Cardiac fibroblast (primary cell): ENCODE measurements around the gene CXCL1.
"Not testable (repeated sequence)": the region's sequence is repeated elsewhere in the genome, so short reads cannot be mapped to it uniquely, and the experiment has no call there.

ENCODE experiments used
- DNase-seq, 2 donors: peaks; one replicate each; pipeline versions ENCODE4 v3.0.0 to v3.0.0-alpha.2; 2010; ENCODE audit warnings: low read depth in 2 of 2
- H3K4me3 ChIP-seq, 2 donors: replicated peaks in 1 of 2; 1 replicate in 1 of 2; 2 replicates in 1 of 2; pipeline ENCODE4 v1.5.1; 2011; ENCODE audit warnings: low read depth in 2 of 2, low read length in 2 of 2, mild to moderate bottlenecking in 2 of 2, moderate library complexity in 1 of 2
- TF ChIP-seq, protein P1 (sequence below): IDR thresholded peaks from one replicate; pipeline ENCODE4 v1.5.1; 2011; ENCODE audit warnings: low read depth, mild to moderate bottlenecking, low read length, inconsistent platforms

The CXCL1 gene

DNA sequence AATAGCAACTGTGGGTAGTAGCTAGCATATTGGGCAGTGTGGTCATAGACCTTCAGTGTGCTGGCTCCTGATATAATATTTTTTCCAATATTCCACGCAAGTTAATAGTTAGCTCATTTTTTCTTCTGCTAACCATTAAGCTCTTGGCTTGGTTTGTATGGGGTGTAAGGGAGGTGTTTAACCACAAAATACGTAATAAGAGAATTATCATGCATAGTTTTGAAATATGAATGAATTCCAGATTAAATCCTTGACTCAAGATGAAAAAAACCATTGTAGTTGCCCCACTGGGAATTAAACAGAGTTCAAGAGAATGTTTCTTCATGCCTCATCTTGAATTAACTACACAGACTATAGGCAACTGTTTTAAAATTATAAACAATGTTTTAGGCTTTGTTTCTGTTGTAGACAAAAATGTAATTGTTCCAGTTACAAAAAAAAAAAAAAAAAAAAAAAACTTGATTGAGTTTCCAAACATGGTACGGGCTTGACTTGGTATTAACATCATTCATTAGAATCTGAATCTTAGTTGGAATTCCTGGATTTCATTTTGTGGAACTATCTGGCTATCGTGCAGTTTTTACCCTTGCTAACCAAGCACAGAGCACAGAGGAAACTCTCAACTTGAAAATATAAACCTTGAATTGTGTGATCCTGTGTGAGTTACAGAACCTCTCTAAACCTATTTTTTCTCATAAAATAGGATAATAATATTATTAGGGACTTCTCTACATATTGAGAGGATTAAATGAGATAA, 28.4 kb downstream of the CXCL1 start:
- H3K4me3 ChIP-seq: no peak overlapping the region
- TF ChIP-seq, protein P1, sequence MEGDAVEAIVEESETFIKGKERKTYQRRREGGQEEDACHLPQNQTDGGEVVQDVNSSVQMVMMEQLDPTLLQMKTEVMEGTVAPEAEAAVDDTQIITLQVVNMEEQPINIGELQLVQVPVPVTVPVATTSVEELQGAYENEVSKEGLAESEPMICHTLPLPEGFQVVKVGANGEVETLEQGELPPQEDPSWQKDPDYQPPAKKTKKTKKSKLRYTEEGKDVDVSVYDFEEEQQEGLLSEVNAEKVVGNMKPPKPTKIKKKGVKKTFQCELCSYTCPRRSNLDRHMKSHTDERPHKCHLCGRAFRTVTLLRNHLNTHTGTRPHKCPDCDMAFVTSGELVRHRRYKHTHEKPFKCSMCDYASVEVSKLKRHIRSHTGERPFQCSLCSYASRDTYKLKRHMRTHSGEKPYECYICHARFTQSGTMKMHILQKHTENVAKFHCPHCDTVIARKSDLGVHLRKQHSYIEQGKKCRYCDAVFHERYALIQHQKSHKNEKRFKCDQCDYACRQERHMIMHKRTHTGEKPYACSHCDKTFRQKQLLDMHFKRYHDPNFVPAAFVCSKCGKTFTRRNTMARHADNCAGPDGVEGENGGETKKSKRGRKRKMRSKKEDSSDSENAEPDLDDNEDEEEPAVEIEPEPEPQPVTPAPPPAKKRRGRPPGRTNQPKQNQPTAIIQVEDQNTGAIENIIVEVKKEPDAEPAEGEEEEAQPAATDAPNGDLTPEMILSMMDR: no peak
- peak; percentile 96 to 98 for DNase-seq

DNA sequence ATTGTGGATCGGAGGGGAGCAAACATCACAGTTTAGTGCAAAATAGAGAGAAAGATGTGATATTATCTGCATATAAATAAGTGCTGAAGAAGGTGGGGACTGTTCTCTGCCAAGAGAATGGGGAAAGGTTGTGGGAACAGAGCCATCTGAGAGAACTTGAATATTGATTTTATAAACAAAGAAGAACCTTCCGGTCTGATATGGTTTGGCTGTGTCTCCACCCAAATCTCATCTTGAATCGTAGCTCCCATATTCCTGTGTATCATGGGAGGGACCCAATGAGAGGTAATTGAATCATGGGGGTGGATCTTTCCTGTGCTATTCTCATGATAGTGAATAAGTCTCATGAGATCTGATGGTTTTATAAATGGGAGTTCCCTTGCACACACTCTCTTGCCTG, 30.1 kb downstream of the CXCL1 start:
- H3K4me3 ChIP-seq: not testable (repeated sequence)
- DNase-seq: peak in 1 of 2 donors; percentile 76

DNA sequence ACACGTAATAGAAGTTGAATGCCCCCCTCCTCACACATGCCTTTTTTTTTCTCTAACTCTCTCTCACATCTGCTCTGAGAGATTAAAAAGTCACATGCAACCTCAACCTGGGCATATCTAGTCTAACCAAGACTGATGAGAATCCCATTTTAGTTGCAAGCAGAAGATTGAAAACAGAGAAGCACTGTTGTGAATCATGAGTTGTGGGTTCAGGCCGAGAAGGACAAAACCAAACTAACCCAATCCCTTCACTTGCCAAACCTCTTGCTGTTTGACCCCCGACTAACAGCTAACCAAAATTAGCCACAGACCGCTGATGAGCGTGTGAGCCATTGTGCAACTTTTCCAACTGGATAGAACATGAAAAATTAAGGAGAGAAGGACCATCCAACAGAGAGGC, 31.8 kb downstream of the CXCL1 start:
- H3K4me3 ChIP-seq: no peak overlapping the region
- peak in 1 of 2 donors; percentile 55 for DNase-seq
- TF ChIP-seq, protein P1: no peak

DNA sequence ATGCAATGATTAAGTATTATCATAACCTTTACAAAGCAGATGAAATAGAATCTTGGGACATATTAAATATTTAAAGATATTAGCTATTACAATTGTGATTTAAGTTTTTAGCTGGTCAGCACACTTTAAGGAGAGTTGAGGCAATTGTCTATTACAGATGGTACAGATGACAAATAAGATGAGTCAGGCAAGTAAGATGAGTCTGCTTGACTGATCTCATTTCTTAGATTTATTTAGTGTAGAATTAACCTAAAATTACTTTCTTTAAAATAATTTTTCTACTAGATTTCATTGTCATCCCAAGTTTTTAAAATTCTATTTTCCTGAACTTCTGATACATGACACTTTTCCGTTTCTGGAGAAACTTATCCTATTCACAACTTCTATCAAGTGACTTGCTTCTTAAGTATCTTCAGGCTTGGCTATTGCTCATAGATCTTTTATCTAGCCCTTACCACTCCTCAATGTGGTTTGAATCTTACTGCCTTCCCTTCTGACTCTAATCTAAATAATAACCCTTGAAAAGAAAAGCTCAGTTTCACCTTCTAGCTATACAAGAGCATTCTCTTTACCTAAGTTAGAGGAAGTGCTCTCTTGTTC, 32.9 kb downstream of the CXCL1 start:
- peak in 1 of 2 donors; percentile 83 for DNase-seq
- TF ChIP-seq, protein P1: no peak
- H3K4me3 ChIP-seq: no peak overlapping the region

DNA sequence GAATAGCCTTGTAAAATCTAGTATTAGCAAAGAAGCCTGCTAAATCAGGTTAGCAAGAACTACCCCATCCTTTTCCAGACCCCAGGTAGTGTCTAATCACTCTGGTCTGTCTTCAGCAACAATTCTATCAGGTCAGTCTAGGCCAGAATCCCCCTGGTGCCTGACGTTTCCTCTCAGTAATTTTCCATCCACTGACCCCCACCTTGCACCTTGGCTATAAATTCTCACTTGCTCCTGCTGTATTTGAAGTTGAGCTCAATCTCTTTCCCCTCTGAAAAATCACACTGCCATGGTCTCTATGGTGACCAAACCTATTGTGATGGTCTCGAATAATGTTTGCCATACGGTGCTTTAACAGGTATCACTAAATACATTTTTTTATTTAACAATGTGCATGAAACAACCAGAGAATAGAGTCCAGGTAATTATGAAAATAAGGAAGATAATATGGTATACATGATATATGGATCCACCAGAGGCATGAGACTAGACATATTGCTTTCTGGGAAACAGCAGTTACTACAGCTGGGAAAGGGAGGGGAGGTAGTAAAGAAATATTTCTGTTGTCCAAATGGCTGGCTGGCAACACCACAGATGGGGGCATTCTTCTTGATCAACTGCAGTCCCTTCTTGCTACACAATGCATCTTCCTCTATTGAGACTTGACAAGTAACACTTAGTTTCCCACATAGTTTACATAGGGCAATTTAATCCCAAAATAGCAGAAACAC, 33.8 kb downstream of the CXCL1 start:
- TF ChIP-seq, protein P1: no peak
- no peak overlapping the region for H3K4me3 ChIP-seq
- DNase-seq: no peak

DNA sequence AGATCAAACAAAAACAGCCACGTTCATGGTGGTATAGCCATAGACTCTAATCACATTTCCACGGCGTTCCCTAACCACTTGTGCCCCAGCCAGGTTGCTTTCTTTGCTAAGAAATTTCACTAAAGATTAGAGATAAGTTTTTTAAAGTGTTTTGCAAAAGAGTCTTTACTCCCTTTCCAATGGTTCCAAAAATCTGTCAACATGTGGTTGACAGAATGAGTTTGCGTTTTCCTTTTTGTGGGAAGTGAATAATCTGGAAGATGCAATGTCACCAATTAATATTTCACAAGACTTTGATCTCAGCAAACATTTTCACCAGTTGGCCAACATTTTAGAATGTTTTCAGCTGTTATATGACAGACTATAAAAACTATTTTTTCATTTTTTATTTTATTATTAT, 35.3 kb downstream of the CXCL1 start:
- TF ChIP-seq, protein P1: no peak
- H3K4me3 ChIP-seq: no peak overlapping the region
- peak; percentile 87 to 95 for DNase-seq

DNA sequence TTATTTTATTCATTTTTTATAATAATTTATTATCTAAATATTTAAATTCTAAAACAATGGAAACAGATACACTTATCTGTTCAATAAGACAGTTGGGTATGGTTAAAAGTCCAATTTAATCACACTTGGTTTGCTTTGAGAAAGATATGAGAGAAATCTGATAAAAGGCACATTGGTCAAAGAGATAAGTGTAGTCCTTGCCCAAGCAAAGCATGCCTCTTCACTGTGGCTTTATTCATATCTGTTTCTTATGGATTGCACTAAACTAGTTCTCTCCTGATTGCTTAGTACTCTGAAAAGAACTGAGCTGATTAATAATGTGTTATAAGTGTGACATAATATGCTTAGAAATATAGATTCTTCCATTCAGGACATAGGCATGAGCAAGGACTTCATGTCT, 39.8 kb downstream of the CXCL1 start:
- no peak for DNase-seq
- no peak overlapping the region for H3K4me3 ChIP-seq
- TF ChIP-seq, protein P1: no peak
